HG02610 (cell line): ENCODE data around the gene SUPT3H.
"Not testable (repeated sequence)": the region's sequence is repeated elsewhere in the genome, so short reads cannot be mapped to it uniquely, and the experiment has no call there.

Experiments used
- ATAC-seq: cut with Tn5 transposase; IDR thresholded peaks from one replicate; pipeline ENCODE4 v1.9.1; 2021; ENCODE audit warnings: mild to moderate bottlenecking, moderate library complexity; ENCODE audit not compliant: unreplicated experiment

Gene SUPT3H

GRCh38 chr6:45327956-45328522, 49.7 kb downstream of the SUPT3H start, which contains the start of gene RUNX2:
Gene RUNX2 (plus strand): TSS chr6:45328330. CDS start chr6:45328727, 397 bp downstream.
- no peak for ATAC-seq

GRCh38 chr6:45326698-45327417, 50.9 kb downstream of the SUPT3H start:
- no peak for ATAC-seq

DNA sequence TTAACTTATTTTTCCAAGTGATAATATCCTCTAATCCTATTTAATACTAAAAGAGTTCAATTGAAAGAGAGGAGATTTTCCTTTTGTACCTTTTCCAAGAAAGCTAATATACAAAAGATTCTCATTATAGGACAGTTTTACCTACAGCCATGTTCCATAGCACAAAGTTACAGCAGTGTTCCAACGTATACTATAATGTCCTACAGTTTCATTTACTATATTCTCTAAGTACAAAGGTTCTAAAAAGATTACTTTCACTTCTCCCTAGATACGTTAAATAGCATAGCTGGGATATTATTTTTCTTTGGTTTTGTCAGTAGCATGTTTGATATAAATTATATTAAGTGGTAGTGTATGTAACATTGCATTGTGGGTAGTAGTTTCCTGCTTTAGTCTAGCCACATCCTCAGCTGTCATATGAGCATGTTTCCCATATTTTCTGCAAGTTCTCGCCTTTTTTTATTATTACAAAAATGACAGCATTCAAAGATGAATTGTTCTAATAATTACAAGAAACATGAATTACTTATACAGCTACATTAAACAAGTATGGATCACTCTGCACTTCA, 54.0 kb downstream of the SUPT3H start:
- ATAC-seq = no peak

DNA sequence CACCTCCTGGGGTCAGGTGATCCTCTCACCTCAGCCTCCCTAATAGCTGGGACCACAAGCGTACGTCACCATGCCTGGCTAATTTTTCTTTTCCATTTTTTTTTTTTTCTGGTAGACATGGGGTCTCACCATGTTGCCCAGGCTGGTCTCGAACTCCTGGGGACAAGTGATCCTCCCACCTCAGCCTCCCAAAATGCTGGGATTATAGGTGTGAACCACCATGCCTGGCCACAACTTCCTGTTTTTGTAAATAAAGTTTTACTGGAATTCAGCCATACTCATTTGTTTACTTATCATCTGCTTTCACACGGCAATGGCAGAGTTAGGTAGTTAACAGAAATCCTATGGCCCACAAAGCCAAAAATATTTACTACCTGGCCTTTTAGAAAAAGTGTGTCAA, 57.4 kb downstream of the SUPT3H start:
- ATAC-seq = no peak

- ATAC-seq = no peak
These were observed 63.6 kb downstream of the SUPT3H start for GRCh38 chr6:45314146-45314545.

DNA sequence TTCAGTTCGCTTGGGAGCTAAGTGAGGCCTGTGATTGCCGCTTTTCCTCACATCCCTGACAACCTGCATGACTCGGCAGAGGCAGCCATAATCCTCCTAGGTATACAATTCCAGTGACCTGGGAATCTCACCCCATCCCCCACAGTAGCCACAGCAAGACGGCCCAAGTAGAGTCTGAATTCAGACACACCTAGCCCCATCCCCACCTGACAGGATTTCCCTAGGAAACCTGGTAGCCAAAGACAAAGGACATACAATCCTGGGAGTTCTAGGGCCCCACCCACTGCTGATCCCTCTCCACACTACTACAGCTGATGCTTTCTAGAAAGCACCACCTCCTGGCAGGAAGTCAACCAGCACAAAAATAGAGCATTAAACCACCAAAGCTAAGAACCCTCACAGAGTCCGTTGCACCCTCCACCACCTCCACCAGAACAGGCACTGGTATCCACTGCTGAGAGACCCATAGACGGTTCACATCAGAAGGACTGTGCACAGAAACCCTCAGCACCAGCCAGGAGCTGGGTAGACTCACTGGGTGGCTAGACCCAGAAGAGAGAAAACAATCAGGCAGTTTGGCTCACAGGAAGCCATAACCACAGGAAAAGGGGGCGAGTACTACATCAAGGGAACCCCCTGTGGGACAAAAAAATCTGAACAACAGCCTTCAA, 67.5 kb downstream of the SUPT3H start:
- no peak for ATAC-seq

DNA sequence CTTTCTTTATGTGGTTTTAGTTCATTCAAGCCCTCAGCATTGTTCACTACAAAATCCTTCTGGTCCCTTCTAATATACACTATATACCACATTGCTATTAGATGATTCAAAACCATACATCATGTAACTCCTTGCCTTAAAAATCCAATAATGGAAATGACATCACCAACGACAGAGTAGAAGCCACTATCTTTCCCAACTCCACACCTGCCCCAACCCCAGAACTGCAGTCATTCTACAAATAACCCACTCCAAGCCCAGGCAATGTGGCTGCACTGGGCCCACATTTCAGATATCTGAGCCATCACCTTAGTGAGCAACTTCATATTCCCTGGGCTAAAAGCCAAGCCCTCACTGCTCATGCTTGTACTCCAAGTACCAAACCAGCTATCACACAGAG, 72.2 kb downstream of the SUPT3H start:
- ATAC-seq = no peak

GRCh38 chr6:45302832-45303231, 74.9 kb downstream of the SUPT3H start:
- no peak for ATAC-seq

DNA sequence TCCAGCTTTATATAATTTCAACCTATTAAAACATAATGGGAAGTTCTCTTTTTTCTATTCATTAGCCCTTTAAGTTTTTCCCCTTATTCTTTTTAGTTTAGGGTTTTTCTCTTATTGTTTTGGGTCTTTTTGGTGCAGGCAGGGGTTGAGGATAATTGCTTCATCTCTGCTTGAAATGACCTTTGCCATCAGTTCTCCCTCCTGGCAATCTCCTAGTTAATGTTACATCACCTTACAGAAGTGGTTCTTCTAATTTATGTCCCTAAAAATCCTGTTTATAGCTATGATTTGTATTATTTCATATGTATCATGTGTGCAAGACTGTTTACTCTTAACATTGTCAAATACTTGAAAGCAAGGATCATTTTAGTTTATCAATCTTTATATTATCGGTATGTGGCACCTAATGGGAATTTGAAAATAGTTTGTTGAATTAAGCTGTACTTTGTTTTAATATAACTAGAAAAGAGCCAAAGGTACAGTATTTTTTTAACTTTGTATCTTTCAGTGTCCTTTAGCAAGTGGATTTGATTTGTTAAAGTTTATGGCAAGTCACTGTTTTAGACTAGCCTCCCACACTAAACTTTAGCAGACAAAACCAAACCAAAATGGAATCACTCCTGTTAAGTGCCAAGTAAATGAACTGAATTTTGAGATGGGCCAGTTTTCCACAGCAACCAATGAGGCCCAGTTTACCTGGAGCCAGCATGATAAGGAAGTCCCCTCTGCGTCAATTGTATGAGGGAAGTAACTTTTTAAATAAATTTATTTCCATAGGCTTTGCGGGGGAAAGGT, 76.2 kb downstream of the SUPT3H start:
- ATAC-seq = no peak

GRCh38 chr6:45300736-45301135, 77.0 kb downstream of the SUPT3H start:
- no peak for ATAC-seq

GRCh38 chr6:45299096-45299581, 78.6 kb downstream of the SUPT3H start:
- ATAC-seq = no peak

DNA sequence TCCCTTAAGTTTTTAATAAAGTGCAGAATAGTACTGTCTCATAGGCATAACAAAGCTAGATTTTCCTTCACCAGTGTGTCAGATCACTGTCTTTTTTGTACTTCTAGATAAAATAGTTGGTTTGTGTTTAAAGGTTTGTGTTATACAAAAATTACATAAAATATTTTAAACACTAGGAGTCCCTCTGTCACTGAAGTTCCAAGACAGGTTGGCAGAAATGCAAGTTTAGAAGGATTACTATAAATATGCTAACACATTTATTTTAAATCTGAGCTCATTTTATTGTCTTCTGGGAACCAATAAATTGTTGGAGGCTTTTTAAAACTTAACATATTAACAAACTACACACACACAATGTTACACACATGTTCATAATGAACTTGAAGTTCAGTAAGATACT, 80.4 kb downstream of the SUPT3H start:
- ATAC-seq = no peak

DNA sequence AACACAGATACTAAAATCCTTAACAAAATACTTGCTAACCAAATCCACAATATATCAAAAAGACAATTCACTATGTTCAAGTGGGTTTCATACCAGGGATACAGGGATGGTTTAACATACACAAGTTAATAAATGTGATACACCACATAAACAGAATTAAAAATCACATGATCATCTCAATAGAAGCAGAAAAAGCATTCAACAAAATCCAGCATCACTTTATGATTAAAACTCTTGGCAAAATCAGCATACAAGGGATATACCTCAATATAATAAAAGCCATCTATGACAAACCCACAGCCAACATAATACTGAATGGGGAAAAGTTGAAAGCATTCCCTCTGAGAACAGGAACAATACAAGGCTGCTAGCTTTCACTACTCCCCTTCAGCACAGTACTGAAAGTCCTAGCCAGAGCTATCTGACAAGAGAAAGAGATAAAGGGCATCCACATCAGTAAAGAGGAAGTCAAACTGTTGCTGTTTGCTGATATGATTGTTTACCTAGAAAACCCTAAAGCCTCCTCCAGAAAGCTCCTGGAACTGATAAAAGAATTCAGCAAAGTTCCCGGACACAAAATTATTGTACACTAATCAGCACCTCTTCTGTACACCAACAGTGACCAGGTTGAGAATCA, 83.6 kb downstream of the SUPT3H start:
- not testable (repeated sequence) for ATAC-seq

- ATAC-seq = no peak
These were observed 84.4 kb downstream of the SUPT3H start for GRCh38 chr6:45293306-45293705.

DNA sequence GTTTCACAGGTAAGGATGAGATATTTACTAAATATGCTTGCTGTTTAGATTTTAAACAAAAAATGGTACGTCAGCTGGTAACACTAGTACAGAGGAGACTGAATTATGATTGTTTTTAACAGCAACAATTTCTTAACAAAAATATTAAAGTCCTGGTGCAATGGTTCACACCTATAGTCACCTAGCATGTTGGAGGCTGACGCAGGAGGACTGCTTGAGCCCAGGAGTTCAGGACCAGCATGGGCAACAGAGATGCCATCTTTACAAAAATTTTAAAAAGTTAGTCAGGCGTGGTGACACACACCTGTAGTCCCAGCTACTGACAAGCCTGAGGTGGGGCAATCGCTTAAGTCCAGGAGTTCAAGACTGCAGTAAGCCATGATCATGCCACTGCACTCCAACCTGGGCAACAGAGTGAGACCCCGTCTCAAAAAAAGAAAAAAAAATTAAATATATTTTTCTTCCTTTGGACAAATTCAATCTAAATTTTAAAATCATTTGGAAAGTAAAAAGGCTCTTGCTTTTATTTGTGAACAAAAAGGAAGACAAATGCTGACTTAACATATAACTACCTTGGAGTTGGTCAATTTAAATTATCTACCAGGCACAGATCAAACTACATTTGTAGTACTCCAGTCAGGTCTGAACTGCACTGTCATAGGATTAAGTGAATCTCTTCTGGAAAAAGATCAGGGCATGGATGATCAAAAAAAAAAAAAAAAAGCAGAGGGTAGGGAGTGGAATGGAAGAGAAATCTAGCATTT, 87.8 kb downstream of the SUPT3H start:
- no peak for ATAC-seq

GRCh38 chr6:45286707-45287106, 91.0 kb downstream of the SUPT3H start:
- ATAC-seq = not testable (repeated sequence)

- ATAC-seq = no peak
These were observed 99.4 kb downstream of the SUPT3H start for GRCh38 chr6:45278367-45278766.

DNA sequence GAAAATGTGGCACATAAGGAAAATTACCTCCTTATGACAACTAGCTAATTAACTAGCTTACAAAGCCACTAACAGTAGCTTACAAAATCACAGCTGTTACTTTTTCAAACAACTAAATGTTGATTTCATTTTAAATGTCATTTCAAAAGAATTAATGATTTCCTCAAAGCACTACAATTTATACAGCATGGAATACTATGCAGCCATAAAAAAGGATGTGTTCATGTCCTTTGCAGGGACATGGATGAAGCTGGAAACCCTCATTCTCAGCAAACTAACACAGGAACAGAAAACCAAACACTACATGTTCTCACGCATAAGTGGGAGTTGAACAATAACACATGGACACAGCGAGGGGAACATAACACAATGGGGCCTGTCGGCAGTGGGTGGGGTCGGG, 100.0 kb downstream of the SUPT3H start:
- not testable (repeated sequence) for ATAC-seq

GRCh38 chr6:45275358-45275757, 102.4 kb downstream of the SUPT3H start:
- no peak for ATAC-seq

GRCh38 chr6:45272626-45273025, 105.1 kb downstream of the SUPT3H start:
- no peak for ATAC-seq
